ENCODE results near the gene HMGCL. TPM values are rescaled to one million over a fixed set of nuclear protein-coding genes. Genes with fewer than 3 reads are reported as not detected.

HMGCL gene
- total and polyA plus RNA-seq, 2 of the 13 experiments (the other 11 are each of a cell fraction or from before 2014, with no cell fraction given), result 21.3 to 41.4 TPM

DNA sequence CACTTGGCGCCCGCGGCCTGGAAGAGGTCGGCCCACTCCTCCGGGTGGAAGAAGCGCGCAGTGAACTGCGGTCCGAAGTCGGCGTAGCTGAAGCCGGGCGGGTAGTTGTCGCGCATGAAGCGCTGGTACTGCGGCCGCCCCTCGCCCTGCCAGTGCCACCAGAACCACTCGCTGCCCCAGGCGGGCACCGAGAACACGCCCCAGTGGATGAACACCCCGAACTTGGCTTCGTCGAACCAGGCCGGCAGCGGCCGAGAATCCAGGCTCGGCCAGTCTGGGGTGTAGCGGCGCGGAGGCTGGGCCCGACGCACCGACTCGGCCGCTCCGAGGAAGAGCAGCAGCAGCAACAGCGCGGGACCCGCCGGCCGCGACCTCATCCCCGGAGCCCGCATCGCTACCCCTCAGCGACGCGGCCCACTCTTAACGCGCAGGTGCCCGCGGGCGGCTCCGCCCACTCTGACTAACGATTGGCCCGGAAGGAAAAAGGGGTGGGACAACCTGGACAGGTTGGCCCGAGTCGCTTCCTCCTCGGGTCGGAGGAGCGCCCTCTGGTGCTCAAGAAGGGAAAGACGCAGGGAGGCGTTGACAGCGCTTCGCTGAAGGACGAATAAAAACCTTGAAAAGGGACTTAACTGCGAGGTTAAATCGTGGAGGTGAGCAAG lies 42.8 kb upstream of the HMGCL start, which contains the start of gene FUCA1 (continued):
- TF ChIP-seq MYC (CRISPR knock-in tag; IDR thresholded peaks at IDR 0.05; ENCODE audit: borderline replicate concordance), result peak; percentile 60; the same call in 1 of the 2 replicates
- 0 out of 2 replicates have a peak, but pooled peaks have one; percentile 21 for TF ChIP-seq ZBTB3 (CRISPR knock-in tag; IDR thresholded peaks at IDR 0.05; ENCODE audit: borderline replicate concordance, low read depth)
- peak; percentile 88 for TF ChIP-seq GABPB1 (CRISPR knock-in tag; IDR thresholded peaks at IDR 0.05)
- TF ChIP-seq DMAP1 (CRISPR knock-in tag; IDR thresholded peaks at IDR 0.05), result peak; percentile 17; the same call in 1 of the 2 replicates
- TF ChIP-seq HOXA5 (CRISPR knock-in tag; IDR thresholded peaks at IDR 0.05), result peak; percentile 66; the same call in 1 of the 2 replicates
- no peak for TF ChIP-seq MBD4 (IDR thresholded peaks at IDR 0.05; ENCODE audit: borderline replicate concordance, low read length)
- TF ChIP-seq PHF8 (CRISPR knock-in tag; IDR thresholded peaks at IDR 0.05), result peak; percentile 91
- TF ChIP-seq, protein P1, sequence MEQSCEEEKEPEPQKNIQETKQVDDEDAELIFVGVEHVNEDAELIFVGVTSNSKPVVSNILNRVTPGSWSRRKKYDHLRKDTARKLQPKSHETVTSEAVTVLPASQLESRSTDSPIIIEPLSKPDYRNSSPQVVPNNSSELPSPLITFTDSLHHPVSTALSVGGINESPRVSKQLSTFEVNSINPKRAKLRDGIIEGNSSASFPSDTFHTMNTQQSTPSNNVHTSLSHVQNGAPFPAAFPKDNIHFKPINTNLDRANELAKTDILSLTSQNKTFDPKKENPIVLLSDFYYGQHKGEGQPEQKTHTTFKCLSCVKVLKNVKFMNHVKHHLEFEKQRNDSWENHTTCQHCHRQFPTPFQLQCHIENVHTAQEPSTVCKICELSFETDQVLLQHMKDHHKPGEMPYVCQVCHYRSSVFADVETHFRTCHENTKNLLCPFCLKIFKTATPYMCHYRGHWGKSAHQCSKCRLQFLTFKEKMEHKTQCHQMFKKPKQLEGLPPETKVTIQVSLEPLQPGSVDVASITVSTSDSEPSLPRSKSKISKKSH (CRISPR knock-in tag; IDR thresholded peaks at IDR 0.05; ENCODE audit: borderline replicate concordance), result no peak; the same call in 1 of the 2 replicates
- TF ChIP-seq ZNF205 (CRISPR knock-in tag; IDR thresholded peaks at IDR 0.05), result 0 out of 2 replicates have a peak, but pooled peaks have one; percentile 42
- TF ChIP-seq ZSCAN29 (CRISPR knock-in tag; conservative IDR thresholded peaks at IDR 0.05), result no peak
- TF ChIP-seq THRA (CRISPR knock-in tag; IDR thresholded peaks at IDR 0.05; ENCODE audit: borderline replicate concordance), result peak; percentile 44; the same call in 1 of the 2 replicates
- TF ChIP-seq ZNF282 (IDR thresholded peaks at IDR 0.05; ENCODE audit: partially characterized antibody), result no peak
- TF ChIP-seq ZNF33A (CRISPR knock-in tag; IDR thresholded peaks at IDR 0.05; ENCODE audit: borderline replicate concordance), result 0 out of 2 replicates have a peak, but pooled peaks have one; percentile 45
- TF ChIP-seq, protein P2, sequence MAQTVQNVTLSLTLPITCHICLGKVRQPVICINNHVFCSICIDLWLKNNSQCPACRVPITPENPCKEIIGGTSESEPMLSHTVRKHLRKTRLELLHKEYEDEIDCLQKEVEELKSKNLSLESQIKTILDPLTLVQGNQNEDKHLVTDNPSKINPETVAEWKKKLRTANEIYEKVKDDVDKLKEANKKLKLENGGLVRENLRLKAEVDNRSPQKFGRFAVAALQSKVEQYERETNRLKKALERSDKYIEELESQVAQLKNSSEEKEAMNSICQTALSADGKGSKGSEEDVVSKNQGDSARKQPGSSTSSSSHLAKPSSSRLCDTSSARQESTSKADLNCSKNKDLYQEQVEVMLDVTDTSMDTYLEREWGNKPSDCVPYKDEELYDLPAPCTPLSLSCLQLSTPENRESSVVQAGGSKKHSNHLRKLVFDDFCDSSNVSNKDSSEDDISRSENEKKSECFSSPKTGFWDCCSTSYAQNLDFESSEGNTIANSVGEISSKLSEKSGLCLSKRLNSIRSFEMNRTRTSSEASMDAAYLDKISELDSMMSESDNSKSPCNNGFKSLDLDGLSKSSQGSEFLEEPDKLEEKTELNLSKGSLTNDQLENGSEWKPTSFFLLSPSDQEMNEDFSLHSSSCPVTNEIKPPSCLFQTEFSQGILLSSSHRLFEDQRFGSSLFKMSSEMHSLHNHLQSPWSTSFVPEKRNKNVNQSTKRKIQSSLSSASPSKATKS (CRISPR knock-in tag; IDR thresholded peaks at IDR 0.05), result no peak
- TF ChIP-seq, protein P3, sequence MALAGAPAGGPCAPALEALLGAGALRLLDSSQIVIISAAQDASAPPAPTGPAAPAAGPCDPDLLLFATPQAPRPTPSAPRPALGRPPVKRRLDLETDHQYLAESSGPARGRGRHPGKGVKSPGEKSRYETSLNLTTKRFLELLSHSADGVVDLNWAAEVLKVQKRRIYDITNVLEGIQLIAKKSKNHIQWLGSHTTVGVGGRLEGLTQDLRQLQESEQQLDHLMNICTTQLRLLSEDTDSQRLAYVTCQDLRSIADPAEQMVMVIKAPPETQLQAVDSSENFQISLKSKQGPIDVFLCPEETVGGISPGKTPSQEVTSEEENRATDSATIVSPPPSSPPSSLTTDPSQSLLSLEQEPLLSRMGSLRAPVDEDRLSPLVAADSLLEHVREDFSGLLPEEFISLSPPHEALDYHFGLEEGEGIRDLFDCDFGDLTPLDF (CRISPR knock-in tag; IDR thresholded peaks at IDR 0.05), result peak; percentile 53; the same call in 1 of the 2 replicates
- TF ChIP-seq, protein P4, sequence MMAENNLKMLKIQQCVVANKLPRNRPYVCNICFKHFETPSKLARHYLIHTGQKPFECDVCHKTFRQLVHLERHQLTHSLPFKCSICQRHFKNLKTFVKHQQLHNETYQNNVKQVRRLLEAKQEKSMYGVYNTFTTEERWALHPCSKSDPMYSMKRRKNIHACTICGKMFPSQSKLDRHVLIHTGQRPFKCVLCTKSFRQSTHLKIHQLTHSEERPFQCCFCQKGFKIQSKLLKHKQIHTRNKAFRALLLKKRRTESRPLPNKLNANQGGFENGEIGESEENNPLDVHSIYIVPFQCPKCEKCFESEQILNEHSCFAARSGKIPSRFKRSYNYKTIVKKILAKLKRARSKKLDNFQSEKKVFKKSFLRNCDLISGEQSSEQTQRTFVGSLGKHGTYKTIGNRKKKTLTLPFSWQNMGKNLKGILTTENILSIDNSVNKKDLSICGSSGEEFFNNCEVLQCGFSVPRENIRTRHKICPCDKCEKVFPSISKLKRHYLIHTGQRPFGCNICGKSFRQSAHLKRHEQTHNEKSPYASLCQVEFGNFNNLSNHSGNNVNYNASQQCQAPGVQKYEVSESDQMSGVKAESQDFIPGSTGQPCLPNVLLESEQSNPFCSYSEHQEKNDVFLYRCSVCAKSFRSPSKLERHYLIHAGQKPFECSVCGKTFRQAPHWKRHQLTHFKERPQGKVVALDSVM (CRISPR knock-in tag; IDR thresholded peaks at IDR 0.05), result peak; percentile 39; the same call in 1 of the 2 replicates
- TF ChIP-seq ZNF101 (CRISPR knock-in tag; IDR thresholded peaks at IDR 0.05; ENCODE audit: borderline replicate concordance, low read depth), result no peak
- TF ChIP-seq REXO4 (CRISPR knock-in tag; IDR thresholded peaks at IDR 0.05; ENCODE audit: borderline replicate concordance), result peak; percentile 53; the same call in 1 of the 2 replicates
- TF ChIP-seq HNF4A (CRISPR knock-in tag; IDR thresholded peaks at IDR 0.05), result 0 out of 2 replicates have a peak, but pooled peaks have one; percentile 7
- peak; percentile 33; the same call in 1 of the 2 replicates for TF ChIP-seq BORCS8-MEF2B (CRISPR knock-in tag; IDR thresholded peaks at IDR 0.05)
- TF ChIP-seq ZNF562 (CRISPR knock-in tag; IDR thresholded peaks at IDR 0.05; ENCODE audit: borderline replicate concordance), result no peak
